Measurements from ENCODE around the gene CPSF4L. TPM values are rescaled to one million over a fixed set of nuclear protein-coding genes. Genes with fewer than 3 reads are reported as not detected.

CPSF4L gene
- total and polyA plus RNA-seq, 2 of the 13 experiments (the other 11 are each of a cell fraction or from before 2014, with no cell fraction given): 0.73 to 1.6 TPM

GRCh38 chr17:73262676-73263642 lies 1.3 kb upstream of the CPSF4L start:
- 26% methylated on average over 10 of the region's 12 CpGs for WGBS (ENCODE audit: low lambda C conversion rate)
- Histone ChIP-seq H3K9me3 (ENCODE audit: low read length) (no peaks in the 10 kb centered on the region), H3K4me2 (ENCODE audit: low read depth, low read length) (peak overlapping the region; percentile 99), H3K79me2 (ENCODE audit: insufficient read depth, low read length) (no peaks in the 10 kb centered on the region), H2AFZ (ENCODE audit: low read length) (peak overlapping the region; percentile 6), H3K4me3 (replicated peaks in 1 of 3; ENCODE audit: insufficient read depth in 1 of 3, low read depth in 2 of 3, low read length in 3 of 3) (peak overlapping the region; percentile 54 to 75 (median 63)), H3K4me1 (ENCODE audit: insufficient read depth, low read length) (peaks cover 77% of the 10 kb centered on the region), H3K36me3 (replicated peaks in 1 of 2; ENCODE audit: control insufficient read depth in 1 of 2, insufficient read depth in 2 of 2, low read length in 2 of 2) (no peaks in the 10 kb centered on the region), H3K27ac (ENCODE audit: extremely low read length, insufficient read depth, low read length) (peak overlapping the region; percentile 98), H4K20me1 (ENCODE audit: insufficient read depth, low read length) (no peaks in the 10 kb centered on the region), H3K27me3 (ENCODE audit: control insufficient read depth in 1 of 2, insufficient read depth in 2 of 2, low read length in 2 of 2) (no peaks in the 10 kb centered on the region), H3K9ac (ENCODE audit: insufficient read depth, low read depth, low read length) (peak overlapping the region; percentile 87)
- DNase-seq (ENCODE audit: low spot score): peak; percentile 80
- intact Hi-C loops (cut with micrococcal nuclease; ENCODE audit: unreplicated experiment): loop anchor here (1.0 kb wide), 3 partner anchors 10 to 45 kb away; no protein-coding TSS in a partner anchor
- in situ Hi-C loops (cut with HindIII; ENCODE audit: extremely low pct_ligation_motif_present, low pct_unique_long_range_greater_than_20kb): loop anchor here (5.0 kb wide), 1 partner anchor 49 kb away; the partner anchor contains the start of gene CDC42EP4
- FAIRE-seq: no peak
- ChIA-PET POLR2A (interaction anchor here (0.9 to 4.3 kb wide), 24 partner anchors 8 to 107 kb away, joined by 3 to 204 read pairs (median 8); partner anchors contain the start of gene CDC42EP4), CTCF (ENCODE audit: low intra/inter-chr PET ratio, low total read pairs) (no interaction called here)
- ATAC-seq: peak; percentile 72
- no TSS peak for BruUV-seq (replicated peaks)
- TF ChIP-seq PITX1 (CRISPR knock-in tag; IDR thresholded peaks at IDR 0.05) (0 out of 2 replicates have a peak, but pooled peaks have one; percentile 22), IKZF1 (IDR thresholded peaks at IDR 0.05) (no peak), CCDC6 (CRISPR knock-in tag; IDR thresholded peaks at IDR 0.05) (no peak), ZNF619 (CRISPR knock-in tag; IDR thresholded peaks at IDR 0.05) (no peak), GATAD1 (CRISPR knock-in tag; IDR thresholded peaks at IDR 0.05) (0 out of 2 replicates have a peak, but pooled peaks have one; percentile 32), TEAD2 (CRISPR knock-in tag; IDR thresholded peaks at IDR 0.05) (no peak; the same call in 1 of the 2 replicates), ZNF773 (CRISPR knock-in tag; IDR thresholded peaks at IDR 0.05; ENCODE audit: borderline replicate concordance) (0 out of 2 replicates have a peak, but pooled peaks have one; percentile 18), POGZ (CRISPR knock-in tag; IDR thresholded peaks at IDR 0.05) (peak; percentile 5; the same call in 1 of the 2 replicates), RCOR2 (CRISPR knock-in tag; IDR thresholded peaks at IDR 0.05) (0 out of 2 replicates have a peak, but pooled peaks have one; percentile 8), KDM1A (CRISPR knock-in tag; IDR thresholded peaks at IDR 0.05) (no peak), CC2D1A (CRISPR knock-in tag; IDR thresholded peaks at IDR 0.05) (no peak), RELA (CRISPR knock-in tag; IDR thresholded peaks at IDR 0.05) (no peak), ZNF501 (CRISPR knock-in tag; IDR thresholded peaks at IDR 0.05) (peak; percentile 55), IKZF4 (CRISPR knock-in tag; IDR thresholded peaks at IDR 0.05; ENCODE audit: borderline replicate concordance, low read depth, not compliant biosample characterization) (no peak), ZNF367 (CRISPR knock-in tag; IDR thresholded peaks at IDR 0.05; ENCODE audit: borderline replicate concordance) (no peak), ZNF382 (CRISPR knock-in tag; IDR thresholded peaks at IDR 0.05; ENCODE audit: borderline replicate concordance) (no peak), ZNF280D (CRISPR knock-in tag; IDR thresholded peaks at IDR 0.05) (no peak), STAG1 (CRISPR knock-in tag; IDR thresholded peaks at IDR 0.05) (0 out of 2 replicates have a peak, but pooled peaks have one; percentile 7), RBAK (CRISPR knock-in tag; IDR thresholded peaks at IDR 0.05) (0 out of 2 replicates have a peak, but pooled peaks have one; percentile 26), ZNF883 (CRISPR knock-in tag; IDR thresholded peaks at IDR 0.05; ENCODE audit: not compliant biosample characterization) (no peak)

Data from HepG2 (cell line).